ENCODE measurements around the gene RAB11FIP4. TPM values are rescaled to one million over a fixed set of nuclear protein-coding genes. Genes with fewer than 3 reads are reported as not detected.

Gene RAB11FIP4
- total and polyA plus RNA-seq, 8 donors = 6.5 to 42.7 (median 24.5) TPM

DNA sequence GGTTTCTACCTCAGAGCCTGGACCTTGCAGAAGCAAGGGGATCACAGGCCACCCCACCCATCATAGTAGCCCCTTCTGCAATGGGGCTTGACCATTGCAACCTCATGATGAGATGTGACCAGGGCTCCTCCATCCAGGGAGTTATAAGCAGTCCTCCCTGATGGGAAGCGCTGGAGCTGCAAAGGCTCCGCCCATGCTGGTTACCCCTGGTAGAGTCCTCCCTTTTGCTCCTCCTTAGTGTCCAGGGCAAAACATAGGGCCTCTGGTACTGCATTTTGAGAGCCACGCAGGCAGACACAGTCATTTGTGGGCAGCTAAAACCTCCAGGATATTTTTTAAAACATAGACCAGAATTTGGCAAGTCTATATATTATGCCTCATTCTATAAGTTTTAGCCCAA lies 161.1 kb downstream of the RAB11FIP4 start:
- TF ChIP-seq, protein P1, sequence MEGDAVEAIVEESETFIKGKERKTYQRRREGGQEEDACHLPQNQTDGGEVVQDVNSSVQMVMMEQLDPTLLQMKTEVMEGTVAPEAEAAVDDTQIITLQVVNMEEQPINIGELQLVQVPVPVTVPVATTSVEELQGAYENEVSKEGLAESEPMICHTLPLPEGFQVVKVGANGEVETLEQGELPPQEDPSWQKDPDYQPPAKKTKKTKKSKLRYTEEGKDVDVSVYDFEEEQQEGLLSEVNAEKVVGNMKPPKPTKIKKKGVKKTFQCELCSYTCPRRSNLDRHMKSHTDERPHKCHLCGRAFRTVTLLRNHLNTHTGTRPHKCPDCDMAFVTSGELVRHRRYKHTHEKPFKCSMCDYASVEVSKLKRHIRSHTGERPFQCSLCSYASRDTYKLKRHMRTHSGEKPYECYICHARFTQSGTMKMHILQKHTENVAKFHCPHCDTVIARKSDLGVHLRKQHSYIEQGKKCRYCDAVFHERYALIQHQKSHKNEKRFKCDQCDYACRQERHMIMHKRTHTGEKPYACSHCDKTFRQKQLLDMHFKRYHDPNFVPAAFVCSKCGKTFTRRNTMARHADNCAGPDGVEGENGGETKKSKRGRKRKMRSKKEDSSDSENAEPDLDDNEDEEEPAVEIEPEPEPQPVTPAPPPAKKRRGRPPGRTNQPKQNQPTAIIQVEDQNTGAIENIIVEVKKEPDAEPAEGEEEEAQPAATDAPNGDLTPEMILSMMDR (IDR thresholded peaks at IDR 0.05) = no peak
- H3K27me3 ChIP-seq = no peaks in the 10 kb centered on the region
- DNase-seq = no peak
- no peaks in the 10 kb centered on the region for H3K36me3 ChIP-seq
- H3K4me1 ChIP-seq = peaks cover 0 to 5% (median 5%) of the 10 kb centered on the region in 3 donors
- intact Hi-C loops (cut with DNase I) = no loop called here
- no peak overlapping the region for H3K27ac ChIP-seq
- ATAC-seq = no peak
- no peak for FAIRE-seq
- no peak overlapping the region for H3K4me3 ChIP-seq
- no peaks in the 10 kb centered on the region for H3K9me3 ChIP-seq
- WGBS, 2 donors = 92 to 97% methylated on average over 3 of the region's 3 CpGs

DNA sequence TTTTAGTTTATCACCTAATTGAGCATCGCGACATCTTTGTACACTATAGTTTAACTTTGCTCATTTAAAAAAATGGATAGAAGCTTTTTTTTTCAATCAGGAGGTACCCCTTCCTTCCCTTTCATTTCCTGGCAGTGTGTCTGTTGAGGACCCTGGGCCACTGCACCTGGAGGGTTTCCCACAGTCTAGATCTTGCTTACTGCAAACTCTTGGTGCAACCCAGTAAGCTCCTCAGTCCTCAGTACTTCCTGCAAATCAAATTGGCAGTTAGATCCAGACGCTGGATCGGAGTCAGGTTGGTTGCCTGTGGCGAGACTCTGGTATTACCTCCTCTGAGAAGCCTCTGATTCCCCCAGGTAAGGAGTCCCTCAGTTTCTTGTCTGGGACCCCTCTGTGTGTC lies 162.0 kb downstream of the RAB11FIP4 start:
- Histone ChIP-seq H3K4me3 (no peak overlapping the region), H3K27me3 (no peaks in the 10 kb centered on the region), H3K36me3 (no peaks in the 10 kb centered on the region), H3K4me1 (peaks cover 0 to 5% (median 5%) of the 10 kb centered on the region in 3 donors), H3K9me3 (no peaks in the 10 kb centered on the region), H3K27ac (no peak overlapping the region)
- 65 to 73% methylated on average over 5 of the region's 5 CpGs for WGBS, 2 donors
- TF ChIP-seq, protein P1 (IDR thresholded peaks at IDR 0.05) = no peak
- intact Hi-C loops (cut with DNase I) = no loop called here
- no peak for FAIRE-seq
- no peak for DNase-seq
- no peak for ATAC-seq

DNA sequence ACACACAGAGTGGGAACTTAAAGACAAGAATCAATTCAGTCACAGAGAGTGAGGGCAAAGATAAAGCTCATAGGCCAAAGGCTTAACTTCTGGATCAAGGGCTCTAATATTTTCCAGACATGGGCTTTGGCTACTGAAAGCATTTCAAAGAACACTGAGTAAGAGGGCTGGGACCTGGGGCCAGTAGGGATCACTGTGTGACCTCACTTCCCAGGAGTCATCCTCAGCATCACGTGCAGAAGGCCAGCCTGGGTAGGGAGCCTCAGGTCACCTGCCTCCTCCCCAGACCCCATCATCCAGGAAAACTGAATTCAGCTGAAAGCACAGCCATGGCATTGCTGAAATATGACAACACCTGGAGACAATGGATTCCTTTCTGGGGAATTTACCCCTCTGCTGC lies 163.5 kb downstream of the RAB11FIP4 start:
- ATAC-seq (no peak), FAIRE-seq (no peak), DNase-seq (no peak)
- whole genome bisulfite sequencing, 2 donors = 76 to 95% methylated on average over 1 of the region's 1 CpG
- Histone ChIP-seq H3K27me3 (no peaks in the 10 kb centered on the region), H3K27ac (no peak overlapping the region), H3K36me3 (no peaks in the 10 kb centered on the region), H3K4me1 (peaks cover 0 to 5% (median 3%) of the 10 kb centered on the region in 3 donors), H3K9me3 (no peaks in the 10 kb centered on the region), H3K4me3 (no peak overlapping the region)
- TF ChIP-seq, protein P1 (IDR thresholded peaks at IDR 0.05) = no peak
- intact Hi-C loops (cut with DNase I) = loop anchor here in 2 of 3 donors (5.0 kb wide), 1 partner anchor 287 kb away; no protein-coding TSS in a partner anchor

DNA sequence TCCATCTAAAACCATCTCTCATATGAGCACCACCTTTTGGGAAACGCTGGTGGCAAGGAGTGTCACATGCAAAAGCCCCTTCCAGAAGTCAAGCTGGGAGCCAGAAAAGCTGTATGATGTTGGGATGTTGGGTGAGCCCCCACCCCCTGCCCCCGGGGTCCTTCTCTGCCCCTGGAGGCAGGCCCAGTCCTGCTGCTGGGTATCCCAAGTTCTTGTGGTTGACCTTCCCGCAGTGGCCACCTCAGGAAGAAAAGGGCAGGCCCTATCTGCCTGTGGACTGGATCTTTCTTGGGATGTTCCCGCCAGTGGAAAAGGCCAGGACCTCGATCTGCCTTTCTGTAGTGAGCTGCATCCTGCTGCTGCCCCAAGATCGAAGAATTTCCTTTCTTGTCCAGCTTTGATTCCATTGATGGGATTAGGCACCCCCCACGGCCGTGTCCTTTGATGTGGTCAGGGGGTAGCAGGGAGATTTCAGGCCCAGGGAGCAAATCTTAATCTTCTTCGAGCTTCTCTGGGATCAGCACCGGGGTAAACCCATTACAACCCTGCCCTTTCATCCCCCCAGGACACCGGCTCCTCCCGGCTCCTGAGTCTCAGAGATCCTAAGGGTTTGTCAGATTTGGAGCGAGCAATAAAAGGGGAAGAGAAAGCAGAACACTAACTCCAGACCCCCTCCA lies 165.6 kb downstream of the RAB11FIP4 start:
- 76 to 88% methylated on average over 13 of the region's 13 CpGs for WGBS, 2 donors

More for the DNA sequence above, 165.6 kb downstream of the RAB11FIP4 start:
- ATAC-seq (no peak), FAIRE-seq (no peak), DNase-seq (no peak)
- H3K4me3 ChIP-seq = no peak overlapping the region
- TF ChIP-seq, protein P1 (IDR thresholded peaks at IDR 0.05) = no peak
- peaks cover 7 to 22% (median 16%) of the 10 kb centered on the region in 3 donors for H3K4me1 ChIP-seq
- no peaks in the 10 kb centered on the region for H3K36me3 ChIP-seq
- no peaks in the 10 kb centered on the region for H3K27me3 ChIP-seq
- no peak overlapping the region for H3K27ac ChIP-seq
- no peaks in the 10 kb centered on the region for H3K9me3 ChIP-seq
- intact Hi-C loops (cut with DNase I) = loop anchor here in 2 of 3 donors (5.0 kb wide), 1 partner anchor 285 kb away; no protein-coding TSS in a partner anchor

All from pancreas (tissue), 10 donors.